ENCODE data around the gene ARHGAP22. TPM values are rescaled to one million over a fixed set of nuclear protein-coding genes. Genes with fewer than 3 reads are reported as not detected.

ARHGAP22 gene
- total and polyA plus RNA-seq, 4 donors: 0.23 to 2.3 (median 0.54) TPM

GRCh38 chr10:48598936-48599829 is 5.7 kb downstream of the ARHGAP22 start:
- Histone ChIP-seq H3K9ac (ENCODE audit: low read depth in 1 of 2, low read length in 2 of 2) (no peak overlapping the region), H3K4me3 (ENCODE audit: low read depth in 1 of 3, low read length in 3 of 3) (no peak overlapping the region), H3K27ac (ENCODE audit: low read depth in 1 of 2, low read length in 2 of 2) (no peak overlapping the region), H3K9me3 (ENCODE audit: control insufficient read depth in 4 of 4, low read length in 3 of 4) (no peaks in the 10 kb centered on the region), H3K36me3 (ENCODE audit: control insufficient read depth in 4 of 4, insufficient read depth in 3 of 4, low read depth in 1 of 4, low read length in 3 of 4) (no peaks in the 10 kb centered on the region), H3K4me1 (ENCODE audit: control insufficient read depth in 4 of 4, insufficient read depth in 4 of 4, low read length in 3 of 4) (no peaks in the 10 kb centered on the region), H3K27me3 (ENCODE audit: control insufficient read depth in 4 of 4, insufficient read depth in 4 of 4, low read length in 3 of 4) (peaks cover 0 to 8% (median 0%) of the 10 kb centered on the region in 4 donors)
- no peak for TF ChIP-seq TAF1 (conservative IDR thresholded peaks at IDR 0.05)
- no peak for TF ChIP-seq MAX (IDR thresholded peaks at IDR 0.05)
- no peak for TF ChIP-seq FOXA1 (IDR thresholded peaks at IDR 0.05)
- no peak for TF ChIP-seq HNF4G (IDR thresholded peaks at IDR 0.05)
- WGBS: 60% methylated on average over 6 of the region's 6 CpGs
- DNase-seq (ENCODE audit: low spot score): peak; percentile 30

- no peak overlapping the region for H3K4me3 ChIP-seq (ENCODE audit: low read depth in 1 of 3, low read length in 3 of 3)
- WGBS: 89% methylated on average over 7 of the region's 7 CpGs
- TF ChIP-seq REST (IDR thresholded peaks at IDR 0.05) (no peak), JUND (IDR thresholded peaks at IDR 0.05) (no peak), TAF1 (conservative IDR thresholded peaks at IDR 0.05) (no peak), ZBTB33 (IDR thresholded peaks at IDR 0.05) (no peak), CTCF (IDR thresholded peaks at IDR 0.05; ENCODE audit: low read depth, low read length, missing input control) (no peak), FOXA2 (IDR thresholded peaks at IDR 0.05) (no peak), ATF3 (IDR thresholded peaks at IDR 0.05) (no peak), RAD21 (IDR thresholded peaks at IDR 0.05) (no peak), YY1 (IDR thresholded peaks at IDR 0.05) (no peak), NR2F2 (IDR thresholded peaks at IDR 0.05) (no peak), MAX (IDR thresholded peaks at IDR 0.05) (no peak), SP1 (IDR thresholded peaks at IDR 0.05) (no peak), RXRA (IDR thresholded peaks at IDR 0.05) (no peak), HNF4A (conservative IDR thresholded peaks at IDR 0.05) (no peak)
- no peaks in the 10 kb centered on the region for H3K9me3 ChIP-seq (ENCODE audit: control insufficient read depth in 4 of 4, low read length in 3 of 4)
- H3K27me3 ChIP-seq (ENCODE audit: control insufficient read depth in 4 of 4, insufficient read depth in 4 of 4, low read length in 3 of 4): peaks cover 0 to 3% (median 0%) of the 10 kb centered on the region in 4 donors
- H3K4me1 ChIP-seq (ENCODE audit: control insufficient read depth in 4 of 4, insufficient read depth in 4 of 4, low read length in 3 of 4): no peaks in the 10 kb centered on the region
- H3K36me3 ChIP-seq (ENCODE audit: control insufficient read depth in 4 of 4, insufficient read depth in 3 of 4, low read depth in 1 of 4, low read length in 3 of 4): no peaks in the 10 kb centered on the region
- DNase-seq (ENCODE audit: low spot score): peak; percentile 17
- no peak overlapping the region for H3K9ac ChIP-seq (ENCODE audit: low read depth in 1 of 2, low read length in 2 of 2)
- no peak overlapping the region for H3K27ac ChIP-seq (ENCODE audit: low read depth in 1 of 2, low read length in 2 of 2)
Observed at GRCh38 chr10:48598243-48598935, 6.5 kb downstream of the ARHGAP22 start.
